Endothelial cell (in vitro differentiated cells): Measurements from ENCODE around the gene PPP1R1C. TPM values are rescaled to one million over a fixed set of nuclear protein-coding genes. Genes with fewer than 3 reads are reported as not detected.

Source experiments
- DNase-seq: peaks from one replicate; pipeline ENCODE4 v3.0.0; 2021; ENCODE audit warnings: low spot score
- H3K27ac Mint-ChIP-seq: one replicate; pipeline ENCODE4 v1.8.0; 2021; ENCODE audit warnings: mixed read lengths, inconsistent platforms; ENCODE audit not compliant: unreplicated experiment
- H3K27me3 Mint-ChIP-seq: one replicate; pipeline ENCODE4 v1.8.0; 2021; ENCODE audit warnings: mild to moderate bottlenecking, moderate library complexity, mixed read lengths, inconsistent platforms; ENCODE audit not compliant: unreplicated experiment
- H3K36me3 Mint-ChIP-seq: one replicate; pipeline ENCODE4 v1.8.0; 2021; ENCODE audit warnings: mild to moderate bottlenecking, low read depth, mixed read lengths, inconsistent platforms; ENCODE audit not compliant: unreplicated experiment
- H3K4me1 Mint-ChIP-seq: one replicate; pipeline ENCODE4 v1.8.0; 2021; ENCODE audit warnings: mild to moderate bottlenecking, mixed read lengths, inconsistent platforms; ENCODE audit not compliant: unreplicated experiment
- H3K4me3 Mint-ChIP-seq: one replicate; pipeline ENCODE4 v1.8.0; 2021; ENCODE audit warnings: mild to moderate bottlenecking, mixed read lengths, inconsistent platforms; ENCODE audit not compliant: unreplicated experiment
- H3K9me3 Mint-ChIP-seq: one replicate; pipeline ENCODE4 v1.8.0; 2021; ENCODE audit warnings: mixed read lengths, inconsistent platforms; ENCODE audit not compliant: unreplicated experiment
- total RNA-seq: library from RNA; stranded (reverse); fragmentation: NEBNext Ultra II Directional; extraction: Animal tissue kit (Norgen Biotek cat#: 25700); gene quantifications from one replicate; pipeline ENCODE4 v1.2.1, GENCODE V29; 2021; ENCODE audit not compliant: unreplicated experiment
- TF ChIP-seq, protein P1 (sequence below): fragments of 200-600 bp; sonication (generic); IDR thresholded peaks from one replicate; pipeline ENCODE4 v1.5.0; 2021; ENCODE audit warnings: antibody characterized with exemption; ENCODE audit not compliant: unreplicated experiment

The PPP1R1C gene
- total RNA-seq, 1 donor from 2014 or later, result 0.97 TPM

GRCh38 chr2:182072861-182073260, 87.2 kb downstream of the PPP1R1C start:
- Mint-ChIP-seq H3K9me3 (no peaks in the 10 kb centered on the region), H3K27ac (no peak overlapping the region), H3K36me3 (no peaks in the 10 kb centered on the region), H3K4me3 (no peak overlapping the region), H3K27me3 (peaks cover 2% of the 10 kb centered on the region), H3K4me1 (peaks cover 5% of the 10 kb centered on the region)
- DNase-seq, result no peak
- TF ChIP-seq, protein P1, sequence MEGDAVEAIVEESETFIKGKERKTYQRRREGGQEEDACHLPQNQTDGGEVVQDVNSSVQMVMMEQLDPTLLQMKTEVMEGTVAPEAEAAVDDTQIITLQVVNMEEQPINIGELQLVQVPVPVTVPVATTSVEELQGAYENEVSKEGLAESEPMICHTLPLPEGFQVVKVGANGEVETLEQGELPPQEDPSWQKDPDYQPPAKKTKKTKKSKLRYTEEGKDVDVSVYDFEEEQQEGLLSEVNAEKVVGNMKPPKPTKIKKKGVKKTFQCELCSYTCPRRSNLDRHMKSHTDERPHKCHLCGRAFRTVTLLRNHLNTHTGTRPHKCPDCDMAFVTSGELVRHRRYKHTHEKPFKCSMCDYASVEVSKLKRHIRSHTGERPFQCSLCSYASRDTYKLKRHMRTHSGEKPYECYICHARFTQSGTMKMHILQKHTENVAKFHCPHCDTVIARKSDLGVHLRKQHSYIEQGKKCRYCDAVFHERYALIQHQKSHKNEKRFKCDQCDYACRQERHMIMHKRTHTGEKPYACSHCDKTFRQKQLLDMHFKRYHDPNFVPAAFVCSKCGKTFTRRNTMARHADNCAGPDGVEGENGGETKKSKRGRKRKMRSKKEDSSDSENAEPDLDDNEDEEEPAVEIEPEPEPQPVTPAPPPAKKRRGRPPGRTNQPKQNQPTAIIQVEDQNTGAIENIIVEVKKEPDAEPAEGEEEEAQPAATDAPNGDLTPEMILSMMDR, result no peak

DNA sequence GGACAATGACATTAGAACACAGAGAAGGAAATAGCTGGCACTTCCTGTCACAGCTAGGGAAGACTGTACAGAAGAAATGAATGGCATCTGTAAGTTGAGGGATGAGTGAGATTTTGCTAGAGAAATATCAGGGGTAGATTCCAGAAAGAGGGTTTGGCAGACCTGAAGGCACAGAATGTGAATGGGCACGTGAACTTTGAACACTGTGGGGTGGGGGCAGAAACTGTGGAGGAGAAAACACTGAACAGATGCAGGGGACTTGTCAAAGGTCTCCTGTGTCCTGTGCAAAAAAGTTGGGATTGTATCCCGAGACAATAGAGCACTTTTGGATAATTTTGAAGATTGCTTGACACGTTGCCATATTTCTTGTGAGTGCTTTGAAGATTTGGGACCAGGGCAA, 88.0 kb downstream of the PPP1R1C start:
- TF ChIP-seq, protein P1, result no peak
- no peak for DNase-seq
- Mint-ChIP-seq H3K9me3 (no peaks in the 10 kb centered on the region), H3K27ac (no peak overlapping the region), H3K4me1 (peaks cover 5% of the 10 kb centered on the region), H3K27me3 (peaks cover 2% of the 10 kb centered on the region), H3K36me3 (no peaks in the 10 kb centered on the region), H3K4me3 (no peak overlapping the region)

DNA sequence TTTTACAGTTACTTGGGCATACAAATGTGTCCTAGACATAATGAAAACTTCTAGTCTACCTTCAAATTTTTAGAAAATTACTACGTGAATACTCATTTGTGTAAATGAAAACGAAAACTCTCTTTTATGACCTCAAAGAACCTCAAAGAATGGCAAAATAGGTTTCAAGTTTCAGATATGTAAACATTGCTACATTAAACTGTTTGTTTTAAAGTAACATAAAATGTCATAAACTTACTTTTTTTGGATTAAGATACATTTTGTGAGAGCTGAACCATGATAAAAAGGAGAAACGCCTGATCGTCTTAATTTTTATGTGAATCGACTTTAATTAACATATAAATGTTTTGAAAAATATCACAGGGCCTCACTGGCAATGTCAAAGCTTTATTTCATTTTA, 91.4 kb downstream of the PPP1R1C start:
- DNase-seq, result no peak
- H3K9me3 Mint-ChIP-seq, result no peaks in the 10 kb centered on the region
- peaks cover 2% of the 10 kb centered on the region for H3K27me3 Mint-ChIP-seq
- no peaks in the 10 kb centered on the region for H3K36me3 Mint-ChIP-seq
- TF ChIP-seq, protein P1, result no peak
- H3K27ac Mint-ChIP-seq, result no peak overlapping the region
- peaks cover 7% of the 10 kb centered on the region for H3K4me1 Mint-ChIP-seq
- no peak overlapping the region for H3K4me3 Mint-ChIP-seq

DNA sequence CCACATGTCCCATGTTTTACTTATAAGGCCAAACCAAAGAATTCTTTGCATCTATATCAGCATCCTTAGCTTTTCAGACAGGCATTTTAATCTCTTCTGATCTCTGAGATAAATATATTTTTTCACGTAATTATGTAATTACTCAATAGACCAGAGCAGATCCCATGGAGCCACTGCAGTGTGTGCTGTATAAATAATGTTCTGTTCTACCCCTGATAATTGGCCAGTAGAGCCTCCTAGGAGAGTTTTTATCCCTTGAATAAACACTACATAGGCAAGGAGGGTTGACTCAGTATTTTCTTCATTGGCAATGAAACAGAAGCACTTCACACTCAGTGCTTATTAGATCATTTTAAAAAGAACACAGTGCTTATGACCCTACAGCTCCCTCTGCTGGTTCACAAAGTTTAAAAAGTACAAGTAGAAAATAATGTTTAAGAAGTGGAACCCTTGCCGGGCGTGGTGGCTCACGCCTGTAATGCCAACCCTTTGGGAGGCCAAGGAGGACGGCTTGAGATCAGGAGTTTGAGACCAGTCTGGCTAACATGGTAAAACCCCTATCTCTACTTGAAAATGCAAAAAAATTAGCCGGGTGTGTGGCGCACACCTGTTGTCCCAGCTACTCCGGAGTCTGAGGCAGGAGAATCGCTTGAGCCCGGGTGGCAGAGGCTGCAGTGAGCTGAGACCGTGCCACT, 91.9 kb downstream of the PPP1R1C start:
- Mint-ChIP-seq H3K27me3 (peaks cover 2% of the 10 kb centered on the region), H3K4me3 (no peak overlapping the region), H3K36me3 (no peaks in the 10 kb centered on the region), H3K27ac (no peak overlapping the region), H3K9me3 (no peaks in the 10 kb centered on the region), H3K4me1 (peaks cover 7% of the 10 kb centered on the region)
- DNase-seq, result peak; percentile 39
- TF ChIP-seq, protein P1, result peak; percentile 82

GRCh38 chr2:182078988-182079602, 93.4 kb downstream of the PPP1R1C start:
- TF ChIP-seq, protein P1, result no peak
- H3K27me3 Mint-ChIP-seq, result peaks cover 2% of the 10 kb centered on the region
- H3K4me1 Mint-ChIP-seq, result peaks cover 2% of the 10 kb centered on the region
- H3K36me3 Mint-ChIP-seq, result no peaks in the 10 kb centered on the region
- H3K9me3 Mint-ChIP-seq, result no peaks in the 10 kb centered on the region
- H3K27ac Mint-ChIP-seq, result no peak overlapping the region
- no peak for DNase-seq
- no peak overlapping the region for H3K4me3 Mint-ChIP-seq
